ENCODE results near the gene KCTD18.
A peak's percentile ranks its signal among the peaks of the same experiment; 100 is the strongest.

- TF ChIP-seq POLR2A (IDR thresholded peaks at IDR 0.05): no peak
- peak; percentile 34 to 55 (median 44) for TF ChIP-seq CTCF (IDR thresholded peaks at IDR 0.05)
Observed at GRCh38 chr2:200483729-200484198, 26.1 kb downstream of the KCTD18 start.

All from adrenal gland (tissue), 5 donors.